ENCODE measurements around the gene TMEM108.
A peak's percentile ranks its signal among the peaks of the same experiment; 100 is the strongest.

The TMEM108 gene

GRCh38 chr3:133282236-133282635 lies 244.0 kb downstream of the TMEM108 start:
- H3K36me3 ChIP-seq (ENCODE audit: control insufficient read depth in 1 of 2, insufficient read depth in 2 of 2, low read length in 2 of 2) = no peaks in the 10 kb centered on the region
- no peaks in the 10 kb centered on the region for H3K4me1 ChIP-seq (ENCODE audit: control insufficient read depth in 1 of 2, insufficient read depth in 2 of 2, low read length in 2 of 2)
- H3K23ac ChIP-seq (ENCODE audit: low read length) = no peak overlapping the region
- H4K8ac ChIP-seq (ENCODE audit: low read depth, low read length) = no peak overlapping the region
- H3K79me1 ChIP-seq (ENCODE audit: low read length) = no peaks in the 10 kb centered on the region
- no peak overlapping the region for H2BK120ac ChIP-seq (ENCODE audit: insufficient read depth, low read length, poor library complexity)
- no peak overlapping the region for H3K14ac ChIP-seq (ENCODE audit: low read length)
- H3K9ac ChIP-seq (ENCODE audit: low read length) = no peak overlapping the region
- no peak overlapping the region for H2BK5ac ChIP-seq (ENCODE audit: low read depth, low read length, poor library complexity)
- H3K27me3 ChIP-seq (ENCODE audit: insufficient read depth, low read length) = no peaks in the 10 kb centered on the region
- H3K27ac ChIP-seq (ENCODE audit: low read depth, low read length) = no peak overlapping the region
- no peak overlapping the region for H4K12ac ChIP-seq (ENCODE audit: low read depth, low read length)
- H4K91ac ChIP-seq (ENCODE audit: low read depth, low read length) = no peak overlapping the region
- H2AK5ac ChIP-seq (ENCODE audit: low read length) = no peak overlapping the region
- no peak overlapping the region for H2AFZ ChIP-seq (ENCODE audit: insufficient read depth, low read length, poor library complexity)
- H3K79me2 ChIP-seq (ENCODE audit: control insufficient read depth, insufficient read depth, low read length, poor library complexity) = no peaks in the 10 kb centered on the region
- H2BK12ac ChIP-seq (ENCODE audit: low read length) = no peak overlapping the region
- no peak overlapping the region for H3K4ac ChIP-seq (ENCODE audit: low read depth, low read length)
- no peak overlapping the region for H3K4me3 ChIP-seq (ENCODE audit: low read depth, low read length)
- peaks cover 2% of the 10 kb centered on the region for H3K9me3 ChIP-seq (ENCODE audit: insufficient read depth, low read depth, low read length)
- no CpG with 5 or more reads among the region's 4 CpGs for WGBS (ENCODE audit: extremely low coverage, insufficient coverage, insufficient read length)
- H3K18ac ChIP-seq (ENCODE audit: low read length) = no peak overlapping the region
- H3K4me2 ChIP-seq (ENCODE audit: low read length) = no peak overlapping the region
- peak in 1 of 2 donors; percentile 19 for DNase-seq

- H3K23ac ChIP-seq (ENCODE audit: low read length) = no peak overlapping the region
- no peak overlapping the region for H2AK5ac ChIP-seq (ENCODE audit: low read length)
- H3K27me3 ChIP-seq (ENCODE audit: insufficient read depth, low read length) = no peaks in the 10 kb centered on the region
- no peak overlapping the region for H4K8ac ChIP-seq (ENCODE audit: low read depth, low read length)
- no peak overlapping the region for H3K4me2 ChIP-seq (ENCODE audit: low read length)
- H4K91ac ChIP-seq (ENCODE audit: low read depth, low read length) = no peak overlapping the region
- H3K4me3 ChIP-seq (ENCODE audit: low read depth, low read length) = no peak overlapping the region
- no peaks in the 10 kb centered on the region for H3K9me3 ChIP-seq (ENCODE audit: insufficient read depth, low read depth, low read length)
- no peaks in the 10 kb centered on the region for H3K79me1 ChIP-seq (ENCODE audit: low read length)
- no peak overlapping the region for H3K9ac ChIP-seq (ENCODE audit: low read length)
- H3K18ac ChIP-seq (ENCODE audit: low read length) = no peak overlapping the region
- H3K14ac ChIP-seq (ENCODE audit: low read length) = no peak overlapping the region
- no CpG with 5 or more reads among the region's 4 CpGs for WGBS (ENCODE audit: extremely low coverage, insufficient coverage, insufficient read length)
- H2BK120ac ChIP-seq (ENCODE audit: insufficient read depth, low read length, poor library complexity) = no peak overlapping the region
- H2BK12ac ChIP-seq (ENCODE audit: low read length) = no peak overlapping the region
- no peak overlapping the region for H2AFZ ChIP-seq (ENCODE audit: insufficient read depth, low read length, poor library complexity)
- DNase-seq = no peak
- H3K27ac ChIP-seq (ENCODE audit: low read depth, low read length) = no peak overlapping the region
- no peak overlapping the region for H2BK5ac ChIP-seq (ENCODE audit: low read depth, low read length, poor library complexity)
- no peaks in the 10 kb centered on the region for H3K79me2 ChIP-seq (ENCODE audit: control insufficient read depth, insufficient read depth, low read length, poor library complexity)
- H3K4ac ChIP-seq (ENCODE audit: low read depth, low read length) = no peak overlapping the region
- H3K4me1 ChIP-seq (ENCODE audit: control insufficient read depth in 1 of 2, insufficient read depth in 2 of 2, low read length in 2 of 2) = no peaks in the 10 kb centered on the region
- no peak overlapping the region for H4K12ac ChIP-seq (ENCODE audit: low read depth, low read length)
- no peaks in the 10 kb centered on the region for H3K36me3 ChIP-seq (ENCODE audit: control insufficient read depth in 1 of 2, insufficient read depth in 2 of 2, low read length in 2 of 2)
Observed at GRCh38 chr3:133283958-133284807, 246.0 kb downstream of the TMEM108 start.

GRCh38 chr3:133289322-133289721 lies 251.1 kb downstream of the TMEM108 start:
- H4K8ac ChIP-seq (ENCODE audit: low read depth, low read length) = no peak overlapping the region
- no peaks in the 10 kb centered on the region for H3K4me1 ChIP-seq (ENCODE audit: control insufficient read depth in 1 of 2, insufficient read depth in 2 of 2, low read length in 2 of 2)
- H2BK5ac ChIP-seq (ENCODE audit: low read depth, low read length, poor library complexity) = no peak overlapping the region
- H3K4me2 ChIP-seq (ENCODE audit: low read length) = no peak overlapping the region
- no peak overlapping the region for H4K12ac ChIP-seq (ENCODE audit: low read depth, low read length)
- no peak overlapping the region for H3K27ac ChIP-seq (ENCODE audit: low read depth, low read length)
- H4K91ac ChIP-seq (ENCODE audit: low read depth, low read length) = no peak overlapping the region
- H3K9me3 ChIP-seq (ENCODE audit: insufficient read depth, low read depth, low read length) = no peaks in the 10 kb centered on the region
- no peak overlapping the region for H3K23ac ChIP-seq (ENCODE audit: low read length)
- H3K36me3 ChIP-seq (ENCODE audit: control insufficient read depth in 1 of 2, insufficient read depth in 2 of 2, low read length in 2 of 2) = no peaks in the 10 kb centered on the region
- no peak overlapping the region for H2BK120ac ChIP-seq (ENCODE audit: insufficient read depth, low read length, poor library complexity)
- no peak overlapping the region for H3K4ac ChIP-seq (ENCODE audit: low read depth, low read length)
- no peak overlapping the region for H3K18ac ChIP-seq (ENCODE audit: low read length)
- H2AFZ ChIP-seq (ENCODE audit: insufficient read depth, low read length, poor library complexity) = no peak overlapping the region
- no peak overlapping the region for H3K14ac ChIP-seq (ENCODE audit: low read length)
- no CpG with 5 or more reads among the region's 3 CpGs for WGBS (ENCODE audit: extremely low coverage, insufficient coverage, insufficient read length)
- H2AK5ac ChIP-seq (ENCODE audit: low read length) = no peak overlapping the region
- H3K9ac ChIP-seq (ENCODE audit: low read length) = no peak overlapping the region
- DNase-seq = no peak
- H2BK12ac ChIP-seq (ENCODE audit: low read length) = no peak overlapping the region
- H3K79me1 ChIP-seq (ENCODE audit: low read length) = no peaks in the 10 kb centered on the region
- no peak overlapping the region for H3K4me3 ChIP-seq (ENCODE audit: low read depth, low read length)
- no peaks in the 10 kb centered on the region for H3K79me2 ChIP-seq (ENCODE audit: control insufficient read depth, insufficient read depth, low read length, poor library complexity)
- H3K27me3 ChIP-seq (ENCODE audit: insufficient read depth, low read length) = no peaks in the 10 kb centered on the region

- no peaks in the 10 kb centered on the region for H3K79me2 ChIP-seq (ENCODE audit: control insufficient read depth, insufficient read depth, low read length, poor library complexity)
- H3K27ac ChIP-seq (ENCODE audit: low read depth, low read length) = no peak overlapping the region
- no peak overlapping the region for H4K8ac ChIP-seq (ENCODE audit: low read depth, low read length)
- DNase-seq = no peak
- peaks cover 2% of the 10 kb centered on the region in 2 experiments for H3K4me1 ChIP-seq (ENCODE audit: control insufficient read depth in 1 of 2, insufficient read depth in 2 of 2, low read length in 2 of 2)
- no peak overlapping the region for H2BK5ac ChIP-seq (ENCODE audit: low read depth, low read length, poor library complexity)
- H3K4ac ChIP-seq (ENCODE audit: low read depth, low read length) = no peak overlapping the region
- no peak overlapping the region for H3K14ac ChIP-seq (ENCODE audit: low read length)
- no peak overlapping the region for H2BK12ac ChIP-seq (ENCODE audit: low read length)
- H2BK120ac ChIP-seq (ENCODE audit: insufficient read depth, low read length, poor library complexity) = no peak overlapping the region
- no CpG with 5 or more reads among the region's 3 CpGs for whole genome bisulfite sequencing (ENCODE audit: extremely low coverage, insufficient coverage, insufficient read length)
- no peaks in the 10 kb centered on the region for H3K9me3 ChIP-seq (ENCODE audit: insufficient read depth, low read depth, low read length)
- no peak overlapping the region for H3K4me3 ChIP-seq (ENCODE audit: low read depth, low read length)
- H2AK5ac ChIP-seq (ENCODE audit: low read length) = no peak overlapping the region
- H3K18ac ChIP-seq (ENCODE audit: low read length) = no peak overlapping the region
- no peaks in the 10 kb centered on the region for H3K36me3 ChIP-seq (ENCODE audit: control insufficient read depth in 1 of 2, insufficient read depth in 2 of 2, low read length in 2 of 2)
- H3K79me1 ChIP-seq (ENCODE audit: low read length) = no peaks in the 10 kb centered on the region
- no peak overlapping the region for H4K12ac ChIP-seq (ENCODE audit: low read depth, low read length)
- H3K23ac ChIP-seq (ENCODE audit: low read length) = no peak overlapping the region
- no peak overlapping the region for H2AFZ ChIP-seq (ENCODE audit: insufficient read depth, low read length, poor library complexity)
- no peak overlapping the region for H3K9ac ChIP-seq (ENCODE audit: low read length)
- H4K91ac ChIP-seq (ENCODE audit: low read depth, low read length) = no peak overlapping the region
- no peak overlapping the region for H3K4me2 ChIP-seq (ENCODE audit: low read length)
- H3K27me3 ChIP-seq (ENCODE audit: insufficient read depth, low read length) = no peaks in the 10 kb centered on the region
Observed at GRCh38 chr3:133292296-133292695, 254.1 kb downstream of the TMEM108 start.

Data from trophoblast cell (in vitro differentiated cells and primary cell).